ENCODE data around the gene FBXL17. TPM values are rescaled to one million over a fixed set of nuclear protein-coding genes. Genes with fewer than 3 reads are reported as not detected.

FBXL17 gene
- total RNA-seq, 1 experiment from 2014 or later: 3.5 TPM

GRCh38 chr5:108297042-108297601, 84.8 kb downstream of the FBXL17 start:
- no peak overlapping the region for H3K27ac Mint-ChIP-seq
- TF ChIP-seq FOXP1 (CRISPR knock-in tag; IDR thresholded peaks at IDR 0.05; ENCODE audit: borderline replicate concordance): no peak
- TF ChIP-seq ZNF281 (CRISPR knock-in tag; IDR thresholded peaks at IDR 0.05): no peak
- no peak for TF ChIP-seq MXD4 (CRISPR knock-in tag; IDR thresholded peaks at IDR 0.05; ENCODE audit: borderline replicate concordance)
- no peak for TF ChIP-seq ZNF263 (CRISPR knock-in tag; IDR thresholded peaks at IDR 0.05; ENCODE audit: low read depth)
- no peak for TF ChIP-seq ZNF423 (CRISPR knock-in tag; IDR thresholded peaks at IDR 0.05)
- TF ChIP-seq ZNF671 (CRISPR knock-in tag; IDR thresholded peaks at IDR 0.05): no peak
- no peak for TF ChIP-seq ETV6 (CRISPR knock-in tag; IDR thresholded peaks at IDR 0.05)
- no peak for TF ChIP-seq CDX4 (CRISPR knock-in tag; IDR thresholded peaks at IDR 0.05; ENCODE audit: borderline replicate concordance)
- TF ChIP-seq ZNF425 (CRISPR knock-in tag; conservative IDR thresholded peaks at IDR 0.05): no peak
- no peak for TF ChIP-seq MYBL2 (CRISPR knock-in tag; IDR thresholded peaks at IDR 0.05)
- TF ChIP-seq FOXP4 (CRISPR knock-in tag; IDR thresholded peaks at IDR 0.05): no peak
- no peak for TF ChIP-seq MLX (CRISPR knock-in tag; IDR thresholded peaks at IDR 0.05)
- TF ChIP-seq ZNF138 (CRISPR knock-in tag; conservative IDR thresholded peaks at IDR 0.05): no peak
- TF ChIP-seq STAT6 (CRISPR knock-in tag; conservative IDR thresholded peaks at IDR 0.05; ENCODE audit: low read depth): no peak
- no peak for TF ChIP-seq NFE2L1 (CRISPR knock-in tag; IDR thresholded peaks at IDR 0.05)
- TF ChIP-seq USF1 (CRISPR knock-in tag; IDR thresholded peaks at IDR 0.05): no peak
- TF ChIP-seq IRF2 (CRISPR knock-in tag; IDR thresholded peaks at IDR 0.05; ENCODE audit: borderline replicate concordance, low read depth): no peak
- no peak for TF ChIP-seq AFF4 (CRISPR knock-in tag; IDR thresholded peaks at IDR 0.05; ENCODE audit: borderline replicate concordance)
- no peak for TF ChIP-seq ZBTB43 (CRISPR knock-in tag; IDR thresholded peaks at IDR 0.05)
- no peaks in the 10 kb centered on the region for H3K27me3 Mint-ChIP-seq (ENCODE audit: low read depth)
- H3K4me3 Mint-ChIP-seq: no peak overlapping the region
- DNase-seq (ENCODE audit: low spot score): no peak
- ChIA-PET CTCF (interaction anchor here (2.1 kb wide), 1 partner anchor 37 kb away, joined by 12 read pairs; no protein-coding TSS in a partner anchor), POLR2A (no interaction called here)
- 0 out of 2 replicates have a peak, but pooled peaks cover 3% of the 10 kb centered on the region for H3K9me3 Mint-ChIP-seq
- no peak for ATAC-seq
- H3K4me1 Mint-ChIP-seq: peaks cover 6% of the 10 kb centered on the region; the same call in 1 of the 2 replicates
- H3K36me3 Mint-ChIP-seq: no peaks in the 10 kb centered on the region

All from WTC11 (cell line).